Measurements from ENCODE around the gene KIF9.
"Not testable (repeated sequence)": the region's sequence is repeated elsewhere in the genome, so short reads cannot be mapped to it uniquely, and the experiment has no call there.

The KIF9 gene

DNA sequence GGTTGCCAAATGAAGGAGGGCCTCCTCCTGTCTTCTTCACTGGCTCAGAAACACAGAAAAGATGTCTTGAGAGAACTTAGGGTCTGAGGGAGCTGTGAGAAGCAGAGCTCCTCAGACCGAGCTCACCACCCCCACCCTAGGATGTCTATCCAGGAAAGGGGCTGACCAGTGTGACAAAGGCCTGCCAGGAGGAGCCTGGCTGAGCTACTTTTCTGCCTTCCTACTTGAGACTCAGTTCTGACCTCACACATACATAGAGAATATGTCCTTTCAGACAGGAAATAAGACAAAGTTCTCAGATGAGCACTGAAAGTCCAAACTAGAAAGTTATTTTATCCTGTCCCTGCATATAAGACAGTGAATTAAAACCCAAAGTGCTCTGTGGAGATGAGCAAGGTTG, 54.5 kb downstream of the KIF9 start:
- DNase-seq (ENCODE audit: low read depth): no peak
- TF ChIP-seq, protein P1, sequence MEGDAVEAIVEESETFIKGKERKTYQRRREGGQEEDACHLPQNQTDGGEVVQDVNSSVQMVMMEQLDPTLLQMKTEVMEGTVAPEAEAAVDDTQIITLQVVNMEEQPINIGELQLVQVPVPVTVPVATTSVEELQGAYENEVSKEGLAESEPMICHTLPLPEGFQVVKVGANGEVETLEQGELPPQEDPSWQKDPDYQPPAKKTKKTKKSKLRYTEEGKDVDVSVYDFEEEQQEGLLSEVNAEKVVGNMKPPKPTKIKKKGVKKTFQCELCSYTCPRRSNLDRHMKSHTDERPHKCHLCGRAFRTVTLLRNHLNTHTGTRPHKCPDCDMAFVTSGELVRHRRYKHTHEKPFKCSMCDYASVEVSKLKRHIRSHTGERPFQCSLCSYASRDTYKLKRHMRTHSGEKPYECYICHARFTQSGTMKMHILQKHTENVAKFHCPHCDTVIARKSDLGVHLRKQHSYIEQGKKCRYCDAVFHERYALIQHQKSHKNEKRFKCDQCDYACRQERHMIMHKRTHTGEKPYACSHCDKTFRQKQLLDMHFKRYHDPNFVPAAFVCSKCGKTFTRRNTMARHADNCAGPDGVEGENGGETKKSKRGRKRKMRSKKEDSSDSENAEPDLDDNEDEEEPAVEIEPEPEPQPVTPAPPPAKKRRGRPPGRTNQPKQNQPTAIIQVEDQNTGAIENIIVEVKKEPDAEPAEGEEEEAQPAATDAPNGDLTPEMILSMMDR (IDR thresholded peaks at IDR 0.05; ENCODE audit: insufficient read depth, low read depth, low read length, missing control alignments): no peak
- no peak overlapping the region for H3K4me3 ChIP-seq (ENCODE audit: low read length)

- DNase-seq (ENCODE audit: low read depth): no peak
- TF ChIP-seq, protein P1 (IDR thresholded peaks at IDR 0.05; ENCODE audit: insufficient read depth, low read depth, low read length, missing control alignments): no peak
Measured at GRCh38 chr3:47227678-47228077, 54.9 kb downstream of the KIF9 start.

GRCh38 chr3:47225310-47225906, 57.2 kb downstream of the KIF9 start:
- TF ChIP-seq, protein P1 (IDR thresholded peaks at IDR 0.05; ENCODE audit: insufficient read depth, low read depth, low read length, missing control alignments): no peak
- DNase-seq (ENCODE audit: low read depth): no peak
- H3K4me3 ChIP-seq (ENCODE audit: low read length): no peak overlapping the region

More at GRCh38 chr3:47227678-47228077, 54.9 kb downstream of the KIF9 start:
- H3K4me3 ChIP-seq (ENCODE audit: low read length): no peak overlapping the region

GRCh38 chr3:47223755-47224154, 58.8 kb downstream of the KIF9 start:
- no peak overlapping the region for H3K4me3 ChIP-seq (ENCODE audit: low read length)
- no peak for DNase-seq (ENCODE audit: low read depth)
- TF ChIP-seq, protein P1 (IDR thresholded peaks at IDR 0.05; ENCODE audit: insufficient read depth, low read depth, low read length, missing control alignments): no peak

GRCh38 chr3:47221798-47222197, 60.8 kb downstream of the KIF9 start:
- H3K4me3 ChIP-seq (ENCODE audit: low read length): no peak overlapping the region
- TF ChIP-seq, protein P1 (IDR thresholded peaks at IDR 0.05; ENCODE audit: insufficient read depth, low read depth, low read length, missing control alignments): no peak
- DNase-seq (ENCODE audit: low read depth): no peak

DNA sequence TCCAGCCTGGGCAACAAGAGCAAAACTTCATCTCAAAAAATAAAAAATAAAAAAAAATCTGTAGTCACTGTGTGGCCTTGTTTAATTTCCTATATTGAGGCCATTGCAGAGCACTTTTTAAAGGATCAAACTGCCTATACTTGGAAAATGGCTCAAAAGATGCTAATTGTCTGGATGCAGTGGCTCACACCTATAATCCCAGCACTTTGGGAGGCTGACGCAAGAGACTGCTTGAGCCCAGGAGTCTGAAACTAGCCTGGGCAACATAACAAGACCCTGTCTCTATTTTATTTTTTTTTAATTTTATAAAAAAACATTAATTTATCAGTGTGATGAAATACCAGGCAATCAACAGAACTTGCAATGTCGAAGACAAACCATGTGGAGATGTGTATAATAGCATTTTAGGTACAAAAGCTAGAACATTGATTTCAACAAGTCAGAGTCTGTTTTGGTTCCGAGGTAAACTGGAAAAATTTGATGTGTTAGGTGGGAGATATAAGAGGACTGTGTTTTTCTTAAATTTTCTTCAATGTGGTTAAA, 71.7 kb downstream of the KIF9 start:
- TF ChIP-seq, protein P1 (IDR thresholded peaks at IDR 0.05; ENCODE audit: insufficient read depth, low read depth, low read length, missing control alignments): no peak
- H3K4me3 ChIP-seq (ENCODE audit: low read length): no peak overlapping the region
- no peak for DNase-seq (ENCODE audit: low read depth)

DNA sequence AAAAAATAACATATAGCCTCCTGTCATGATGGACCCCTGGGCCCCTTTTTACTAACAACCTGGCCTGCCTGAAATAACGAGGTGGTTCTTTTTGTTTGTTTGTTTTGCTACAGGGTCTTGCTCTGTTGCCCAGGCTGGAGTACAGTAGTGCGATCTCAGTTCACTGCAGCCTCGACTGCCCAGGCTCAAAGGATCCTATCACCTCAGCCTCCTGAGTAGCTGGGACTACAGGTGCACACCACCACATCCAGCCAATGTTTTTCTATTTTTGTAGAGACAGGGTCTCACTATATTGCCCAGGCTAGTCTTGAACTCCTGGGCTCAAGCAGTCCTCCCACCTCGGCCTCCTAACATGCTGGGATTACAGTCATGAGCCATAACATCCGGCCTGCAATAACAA, 76.6 kb downstream of the KIF9 start:
- not testable (repeated sequence) for DNase-seq (ENCODE audit: low read depth); H3K4me3 ChIP-seq (ENCODE audit: low read length)
